GM13976 (cell line): ENCODE data around the gene GYG1.

ENCODE experiments used
- DNase-seq: peaks from one replicate; pipeline ENCODE4 v3.0.0; 2012; ENCODE audit warnings: low spot score
- in situ Hi-C: fragments of 300-500 bp; cut with MboI; formaldehyde crosslinking; loops from one replicate; pipeline ENCODE4 v1.12.0; 2022; ENCODE audit warnings: low sequenced_read_pairs, mixed read lengths, inconsistent platforms; ENCODE audit not compliant: unreplicated experiment
- TF ChIP-seq, protein P1 (sequence below): IDR thresholded peaks from 2 replicates; pipeline ENCODE4 v1.5.1; 2012; ENCODE audit warnings: borderline replicate concordance, mild to moderate bottlenecking; ENCODE audit not compliant: insufficient read depth; ENCODE audit errors: extremely low read depth, missing control alignments, control extremely low read depth

Gene GYG1

DNA sequence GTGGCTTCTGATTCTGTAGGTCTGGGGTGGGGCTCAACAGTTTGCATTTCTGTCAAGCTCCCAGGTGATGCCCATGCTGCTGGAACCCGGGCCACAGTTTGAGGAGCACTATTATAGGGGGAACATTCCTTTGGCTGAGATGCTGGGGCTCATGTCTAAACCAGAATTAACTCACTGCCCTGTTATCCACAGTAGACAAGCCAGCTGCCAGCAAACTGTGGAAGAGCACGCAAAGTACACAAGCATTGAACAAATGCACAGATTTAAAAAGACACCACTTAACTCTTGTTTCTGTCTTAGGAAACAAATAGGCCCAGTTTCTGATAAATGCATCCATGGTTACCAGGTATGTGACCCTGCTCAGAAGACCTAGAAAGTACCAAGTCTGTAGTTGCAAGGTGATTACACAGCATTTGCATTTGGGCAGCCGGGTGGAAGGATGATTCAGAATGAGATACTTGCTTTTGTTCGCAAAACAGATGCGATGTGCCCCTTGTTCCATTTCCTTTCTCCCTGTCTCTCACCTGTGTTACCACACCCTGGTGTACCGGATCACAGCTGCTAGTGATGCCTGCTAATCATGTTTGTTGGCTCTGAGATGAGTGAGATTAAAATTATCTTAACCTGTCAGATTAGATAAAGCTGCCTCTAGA lies 12.4 kb downstream of the GYG1 start:
- TF ChIP-seq, protein P1, sequence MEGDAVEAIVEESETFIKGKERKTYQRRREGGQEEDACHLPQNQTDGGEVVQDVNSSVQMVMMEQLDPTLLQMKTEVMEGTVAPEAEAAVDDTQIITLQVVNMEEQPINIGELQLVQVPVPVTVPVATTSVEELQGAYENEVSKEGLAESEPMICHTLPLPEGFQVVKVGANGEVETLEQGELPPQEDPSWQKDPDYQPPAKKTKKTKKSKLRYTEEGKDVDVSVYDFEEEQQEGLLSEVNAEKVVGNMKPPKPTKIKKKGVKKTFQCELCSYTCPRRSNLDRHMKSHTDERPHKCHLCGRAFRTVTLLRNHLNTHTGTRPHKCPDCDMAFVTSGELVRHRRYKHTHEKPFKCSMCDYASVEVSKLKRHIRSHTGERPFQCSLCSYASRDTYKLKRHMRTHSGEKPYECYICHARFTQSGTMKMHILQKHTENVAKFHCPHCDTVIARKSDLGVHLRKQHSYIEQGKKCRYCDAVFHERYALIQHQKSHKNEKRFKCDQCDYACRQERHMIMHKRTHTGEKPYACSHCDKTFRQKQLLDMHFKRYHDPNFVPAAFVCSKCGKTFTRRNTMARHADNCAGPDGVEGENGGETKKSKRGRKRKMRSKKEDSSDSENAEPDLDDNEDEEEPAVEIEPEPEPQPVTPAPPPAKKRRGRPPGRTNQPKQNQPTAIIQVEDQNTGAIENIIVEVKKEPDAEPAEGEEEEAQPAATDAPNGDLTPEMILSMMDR = no peak
- in situ Hi-C loops = no loop called here
- no peak for DNase-seq

DNA sequence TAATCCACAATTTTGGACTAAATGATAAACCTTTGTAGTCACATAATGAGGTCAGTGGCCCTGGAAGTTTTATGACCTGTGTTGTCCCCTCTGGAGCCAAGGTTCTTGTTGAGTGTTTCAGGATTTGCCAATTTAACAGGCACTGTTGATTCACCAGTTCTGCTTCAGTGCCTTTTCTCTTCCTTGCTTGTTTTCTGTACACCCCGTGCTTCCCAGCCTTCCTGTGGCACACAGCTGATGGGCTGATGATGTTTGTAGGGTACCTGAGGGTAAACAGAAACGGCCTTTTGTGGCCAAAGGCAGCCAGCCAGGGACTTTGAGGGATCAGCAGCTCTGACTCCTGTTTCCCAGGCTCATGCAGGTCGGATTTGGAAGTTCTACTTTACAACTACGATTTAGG lies 13.3 kb downstream of the GYG1 start:
- DNase-seq = no peak
- in situ Hi-C loops = no loop called here
- TF ChIP-seq, protein P1 = no peak

DNA sequence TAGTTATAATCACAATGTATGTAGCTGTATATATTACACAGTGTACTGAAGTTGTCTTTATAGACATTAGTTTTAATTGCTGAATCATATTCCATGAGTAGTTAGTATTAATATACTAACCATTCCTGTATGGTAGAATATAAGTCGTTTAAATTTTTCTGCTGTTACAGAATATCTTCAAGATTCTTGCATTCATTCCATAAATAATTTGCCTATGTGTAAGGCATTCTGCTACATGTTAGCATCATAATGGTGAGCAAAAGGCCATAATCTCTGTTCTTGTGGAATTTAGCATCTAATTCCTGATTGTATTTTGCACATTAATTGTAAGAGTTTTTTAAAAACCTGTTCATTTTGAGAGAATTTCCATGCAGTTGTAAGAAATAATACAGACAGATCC lies 14.1 kb downstream of the GYG1 start:
- no peak for DNase-seq
- in situ Hi-C loops = no loop called here
- TF ChIP-seq, protein P1 = no peak

DNA sequence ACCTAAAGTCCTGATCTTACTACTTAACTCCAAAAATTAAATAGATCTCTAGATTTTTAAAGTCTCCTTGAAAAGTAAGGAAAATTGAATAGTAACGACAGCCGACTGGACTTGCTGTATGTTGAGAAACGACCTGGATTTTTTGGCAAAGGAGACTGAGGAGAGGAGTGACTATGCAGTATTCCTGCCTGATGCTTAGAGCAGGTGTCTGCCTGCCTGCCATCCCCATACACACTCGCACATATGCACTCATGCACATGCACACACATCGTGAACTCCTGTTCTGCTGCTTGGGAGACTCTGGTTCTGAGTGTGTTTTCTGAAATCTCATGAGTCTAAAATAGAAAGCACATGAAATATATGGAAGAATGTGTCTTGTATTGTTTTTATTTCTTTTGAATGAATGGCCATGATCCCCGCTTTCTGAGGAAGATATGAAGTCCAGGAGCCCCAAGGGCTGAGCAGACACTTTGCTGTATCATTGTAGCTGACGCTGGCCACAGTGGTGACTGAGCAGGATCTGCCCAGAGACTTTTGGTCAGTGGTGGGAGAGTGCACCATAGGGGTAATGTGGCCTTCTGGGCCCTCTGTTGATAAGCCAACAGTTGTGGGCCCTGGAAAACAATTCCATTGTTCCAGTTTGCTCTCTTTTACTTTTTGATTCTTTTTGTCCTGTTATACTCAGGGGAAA lies 16.4 kb downstream of the GYG1 start:
- TF ChIP-seq, protein P1 = no peak
- no peak for DNase-seq
- in situ Hi-C loops = no loop called here

DNA sequence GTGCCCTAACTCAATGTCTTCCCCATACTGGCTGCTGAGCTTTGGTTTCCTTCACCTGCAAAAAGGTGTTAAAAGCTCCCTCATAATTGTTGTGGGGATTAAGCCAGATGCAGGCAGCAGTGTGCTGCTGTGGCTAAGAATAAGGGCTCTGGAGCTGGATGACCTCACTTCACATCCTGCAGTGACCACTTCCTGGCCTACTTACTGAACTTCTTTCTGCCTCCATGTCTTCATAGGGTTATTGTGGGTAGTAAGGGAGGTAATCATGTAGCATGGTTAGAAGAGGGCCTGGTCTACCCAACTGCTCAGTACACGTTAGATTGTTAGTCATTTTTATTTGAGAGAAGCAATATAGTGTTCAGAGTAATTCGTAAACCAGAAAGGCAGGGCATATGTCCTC lies 18.4 kb downstream of the GYG1 start:
- TF ChIP-seq, protein P1 = no peak
- in situ Hi-C loops = no loop called here
- peak; percentile 36 for DNase-seq

DNA sequence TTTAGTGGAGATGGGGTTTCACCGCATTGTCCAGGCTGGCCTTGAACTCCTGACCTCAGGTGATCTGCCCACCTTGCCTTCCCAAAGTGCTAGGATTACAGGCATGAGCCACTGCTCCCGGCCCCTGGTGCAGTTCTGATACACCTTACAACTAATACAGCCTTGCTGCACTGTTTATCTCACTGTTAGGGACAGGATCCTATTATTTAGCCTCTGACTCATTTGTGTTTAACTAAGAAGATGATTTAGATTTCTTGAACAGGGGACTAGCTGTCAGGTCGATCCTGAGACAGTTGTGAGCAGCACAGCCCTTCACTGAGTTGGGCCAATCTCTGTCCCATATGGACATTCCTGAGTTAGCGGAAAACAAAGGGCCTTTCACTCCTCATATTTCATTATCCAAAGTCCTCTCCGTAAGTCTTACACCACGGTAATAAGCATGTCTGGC lies 19.2 kb downstream of the GYG1 start:
- TF ChIP-seq, protein P1 = no peak
- in situ Hi-C loops = no loop called here
- DNase-seq = no peak
